Ishikawa (cell line): ENCODE results near the gene TRPC5OS.

Experiments used
- CEBPB ChIP-seq: IDR thresholded peaks from 2 replicates; pipeline ENCODE4 v1.6.1; 2012
- CREB1 ChIP-seq: IDR thresholded peaks from 2 replicates; pipeline ENCODE4 v1.6.1; 2012; ENCODE audit warnings: low read depth
- EP300 ChIP-seq: IDR thresholded peaks from 2 replicates; pipeline ENCODE4 v1.6.1; 2012; ENCODE audit warnings: borderline replicate concordance
- FOXM1 ChIP-seq: IDR thresholded peaks from 2 replicates; pipeline ENCODE4 v1.6.1; 2012; ENCODE audit warnings: low read depth, borderline replicate concordance
- MAX ChIP-seq: IDR thresholded peaks from 2 replicates; pipeline ENCODE4 v1.6.1; 2012
- NFIC ChIP-seq: IDR thresholded peaks from 2 replicates; pipeline ENCODE4 v1.6.1; 2012
- RAD21 ChIP-seq: IDR thresholded peaks from 2 replicates; pipeline ENCODE4 v1.6.1; 2012; ENCODE audit warnings: low read depth
- TAF1 ChIP-seq: IDR thresholded peaks from 2 replicates; pipeline ENCODE4 v1.6.1; 2012; ENCODE audit warnings: low read depth, mild to moderate bottlenecking
- TCF12 ChIP-seq: IDR thresholded peaks from 2 replicates; pipeline ENCODE4 v1.6.1; 2012; ENCODE audit warnings: low read depth
- TEAD4 ChIP-seq: IDR thresholded peaks from 2 replicates; pipeline ENCODE4 v1.6.1; 2012
- USF1 ChIP-seq: IDR thresholded peaks from 2 replicates; pipeline ENCODE4 v1.6.1; 2012
- YY1 ChIP-seq: IDR thresholded peaks from 2 replicates; pipeline ENCODE4 v1.6.1; 2012; ENCODE audit warnings: low read depth
- ZBTB7A ChIP-seq: IDR thresholded peaks from 2 replicates; pipeline ENCODE4 v1.6.1; 2012; ENCODE audit warnings: low read depth
- TF ChIP-seq, protein P1 (sequence below): IDR thresholded peaks from 2 replicates; pipeline ENCODE4 v1.6.1; 2012; ENCODE audit warnings: low read depth, mild to moderate bottlenecking

DNA sequence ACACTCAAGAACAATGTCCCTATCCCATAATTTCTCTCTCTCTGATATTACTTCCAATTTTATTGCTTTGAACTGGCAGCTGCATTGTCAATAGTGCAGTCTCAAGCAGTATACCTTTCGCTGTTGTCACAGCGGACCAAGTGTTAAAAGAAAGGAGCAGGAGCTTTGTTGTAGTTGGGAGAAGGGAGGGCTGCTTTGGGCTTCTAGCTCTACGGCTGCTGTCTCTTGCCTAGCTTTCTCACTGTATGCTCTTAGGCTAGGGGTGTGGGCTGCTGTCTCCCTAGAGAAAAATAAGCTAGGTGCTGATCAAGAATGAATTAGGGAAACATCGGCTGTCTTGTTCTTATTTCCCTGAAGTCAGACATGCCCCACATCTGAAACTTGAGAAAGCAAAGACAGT, 52.5 kb downstream of the TRPC5OS start:
- TF ChIP-seq TAF1: no peak
- no peak for TF ChIP-seq YY1
- no peak for TF ChIP-seq EP300
- TF ChIP-seq RAD21: no peak
- no peak for TF ChIP-seq NFIC
- no peak for TF ChIP-seq CEBPB
- no peak for TF ChIP-seq CREB1
- TF ChIP-seq, protein P1, sequence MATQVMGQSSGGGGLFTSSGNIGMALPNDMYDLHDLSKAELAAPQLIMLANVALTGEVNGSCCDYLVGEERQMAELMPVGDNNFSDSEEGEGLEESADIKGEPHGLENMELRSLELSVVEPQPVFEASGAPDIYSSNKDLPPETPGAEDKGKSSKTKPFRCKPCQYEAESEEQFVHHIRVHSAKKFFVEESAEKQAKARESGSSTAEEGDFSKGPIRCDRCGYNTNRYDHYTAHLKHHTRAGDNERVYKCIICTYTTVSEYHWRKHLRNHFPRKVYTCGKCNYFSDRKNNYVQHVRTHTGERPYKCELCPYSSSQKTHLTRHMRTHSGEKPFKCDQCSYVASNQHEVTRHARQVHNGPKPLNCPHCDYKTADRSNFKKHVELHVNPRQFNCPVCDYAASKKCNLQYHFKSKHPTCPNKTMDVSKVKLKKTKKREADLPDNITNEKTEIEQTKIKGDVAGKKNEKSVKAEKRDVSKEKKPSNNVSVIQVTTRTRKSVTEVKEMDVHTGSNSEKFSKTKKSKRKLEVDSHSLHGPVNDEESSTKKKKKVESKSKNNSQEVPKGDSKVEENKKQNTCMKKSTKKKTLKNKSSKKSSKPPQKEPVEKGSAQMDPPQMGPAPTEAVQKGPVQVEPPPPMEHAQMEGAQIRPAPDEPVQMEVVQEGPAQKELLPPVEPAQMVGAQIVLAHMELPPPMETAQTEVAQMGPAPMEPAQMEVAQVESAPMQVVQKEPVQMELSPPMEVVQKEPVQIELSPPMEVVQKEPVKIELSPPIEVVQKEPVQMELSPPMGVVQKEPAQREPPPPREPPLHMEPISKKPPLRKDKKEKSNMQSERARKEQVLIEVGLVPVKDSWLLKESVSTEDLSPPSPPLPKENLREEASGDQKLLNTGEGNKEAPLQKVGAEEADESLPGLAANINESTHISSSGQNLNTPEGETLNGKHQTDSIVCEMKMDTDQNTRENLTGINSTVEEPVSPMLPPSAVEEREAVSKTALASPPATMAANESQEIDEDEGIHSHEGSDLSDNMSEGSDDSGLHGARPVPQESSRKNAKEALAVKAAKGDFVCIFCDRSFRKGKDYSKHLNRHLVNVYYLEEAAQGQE: no peak
- no peak for TF ChIP-seq USF1
- TF ChIP-seq TEAD4: no peak
- TF ChIP-seq MAX: no peak
- TF ChIP-seq ZBTB7A: no peak
- no peak for TF ChIP-seq FOXM1
- no peak for TF ChIP-seq TCF12
